Skin epidermis (tissue), 12 donors: ENCODE data around the gene TMEM109.

Source experiments
- H3K27ac ChIP-seq, 21 experiments: fragments of 200-600 bp; sonication (generic) in 11 of 21; one replicate each; pipeline ENCODE4 v1.5.0; 2020; ENCODE audit warnings: mild to moderate bottlenecking in 3 of 21, inconsistent platforms in 2 of 21, moderate library complexity in 2 of 21
- H3K4me3 ChIP-seq, 7 experiments: fragments of 200-600 bp; sonication (generic) in 2 of 7; one replicate each; pipeline ENCODE4 v1.5.0; 2020; ENCODE audit warnings: inconsistent platforms in 2 of 7, mild to moderate bottlenecking in 2 of 7, moderate library complexity in 1 of 7

Gene TMEM109

GRCh38 chr11:60922906-60923305 lies 8.9 kb downstream of the TMEM109 start:
- Histone ChIP-seq H3K4me3 (no peak overlapping the region), H3K27ac (no peak overlapping the region)

GRCh38 chr11:60923326-60923725 lies 9.4 kb downstream of the TMEM109 start:
- H3K27ac ChIP-seq, result no peak overlapping the region
- no peak overlapping the region for H3K4me3 ChIP-seq

DNA sequence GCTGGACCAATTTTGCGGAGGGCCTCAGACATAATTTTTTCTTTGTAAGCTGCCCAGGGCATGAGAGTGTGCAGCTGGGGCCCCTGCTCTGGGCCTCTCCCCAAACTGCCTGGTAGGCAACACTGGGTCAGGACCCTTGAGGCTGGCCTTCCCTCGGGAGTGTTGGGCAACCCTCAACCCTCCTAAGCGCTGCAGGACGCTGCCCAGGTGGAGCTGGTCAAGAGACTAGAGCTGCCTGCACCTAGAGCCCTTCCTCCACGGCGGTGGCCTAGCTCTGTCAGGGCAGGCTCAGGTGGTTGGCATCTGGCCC lies 9.8 kb downstream of the TMEM109 start:
- Histone ChIP-seq H3K4me3 (peak overlapping the region in 4 of 7 experiments; percentile 48 to 76 (median 68)), H3K27ac (peak overlapping the region in 1 of 21 experiments; percentile 88)

DNA sequence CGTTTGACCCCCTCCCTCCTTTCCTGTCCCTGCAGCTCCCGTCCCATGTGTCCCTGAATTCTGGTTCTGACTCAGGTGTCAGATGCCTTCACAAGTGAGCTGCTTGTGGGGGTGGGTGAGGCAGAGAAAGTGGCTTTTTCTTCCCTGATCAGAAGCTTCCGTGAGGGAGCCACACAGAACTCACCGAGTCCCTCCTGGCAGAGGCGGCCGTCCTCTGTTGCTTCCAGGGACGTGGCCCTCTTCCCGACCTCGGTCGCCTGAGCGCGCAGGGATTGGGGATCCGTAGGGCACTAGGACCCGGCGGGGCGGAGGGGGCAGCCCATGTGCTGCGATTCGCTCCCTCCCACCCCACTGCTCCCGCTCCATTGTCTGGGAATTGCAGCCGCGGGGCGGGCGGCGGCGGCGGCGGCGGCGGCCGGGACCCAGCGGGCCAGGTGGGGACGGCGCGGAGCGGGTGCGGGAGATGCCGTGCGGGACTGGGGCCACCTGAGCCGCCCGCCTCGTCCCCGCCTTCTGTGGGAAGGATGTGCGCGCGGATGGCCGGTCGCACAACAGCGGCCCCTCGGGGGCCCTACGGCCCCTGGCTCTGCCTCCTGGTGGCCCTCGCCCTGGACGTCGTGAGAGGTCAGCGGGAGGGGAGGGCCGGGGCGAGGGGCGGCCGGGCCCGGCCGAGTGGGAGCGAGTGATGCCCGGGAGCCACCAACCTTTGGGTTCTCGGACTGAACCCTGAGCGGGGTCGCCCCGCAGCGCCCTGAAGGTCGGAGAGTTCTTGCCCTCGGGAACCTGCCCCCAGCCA lies 10.3 kb downstream of the TMEM109 start, which contains the start of gene TMEM132A:
Gene TMEM132A (plus strand): TSS at position 351 of the 796 bp plus-strand sequence. CDS start 174 bp downstream, at position 525.
- Histone ChIP-seq H3K27ac (peak within 1 kb of the TSS in 12 of 21 experiments; percentile 1 to 88 (median 59)), H3K4me3 (peak within 1 kb of the TSS; percentile 46 to 76 (median 65))

GRCh38 chr11:60924906-60925853 lies 11.2 kb downstream of the TMEM109 start:
- H3K27ac ChIP-seq, result peak overlapping the region in 10 of 21 experiments; percentile 10 to 88 (median 63)
- peak overlapping the region; percentile 46 to 76 (median 65) for H3K4me3 ChIP-seq

DNA sequence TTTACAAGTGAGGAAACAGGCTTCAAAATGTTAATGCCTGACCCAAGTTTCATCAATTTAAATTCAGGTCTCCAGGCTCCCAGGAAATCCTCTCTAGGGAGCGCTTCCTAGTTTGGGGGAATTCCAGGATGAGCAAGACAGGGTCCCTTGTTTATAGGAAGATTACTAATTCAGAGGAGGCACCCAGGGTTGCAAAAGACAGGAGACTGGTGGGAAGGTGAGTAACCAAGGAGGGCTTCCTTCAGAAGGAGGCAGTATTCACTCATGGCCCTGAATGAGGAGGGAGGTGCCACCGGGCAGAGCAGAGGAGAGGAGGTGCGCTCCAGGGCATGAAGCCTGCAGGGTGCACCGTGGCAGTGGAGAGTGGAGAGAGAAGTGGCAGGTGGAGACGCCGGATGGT lies 11.9 kb downstream of the TMEM109 start:
- H3K27ac ChIP-seq, result no peak overlapping the region
- peak overlapping the region in 1 of 7 experiments; percentile 76 for H3K4me3 ChIP-seq

DNA sequence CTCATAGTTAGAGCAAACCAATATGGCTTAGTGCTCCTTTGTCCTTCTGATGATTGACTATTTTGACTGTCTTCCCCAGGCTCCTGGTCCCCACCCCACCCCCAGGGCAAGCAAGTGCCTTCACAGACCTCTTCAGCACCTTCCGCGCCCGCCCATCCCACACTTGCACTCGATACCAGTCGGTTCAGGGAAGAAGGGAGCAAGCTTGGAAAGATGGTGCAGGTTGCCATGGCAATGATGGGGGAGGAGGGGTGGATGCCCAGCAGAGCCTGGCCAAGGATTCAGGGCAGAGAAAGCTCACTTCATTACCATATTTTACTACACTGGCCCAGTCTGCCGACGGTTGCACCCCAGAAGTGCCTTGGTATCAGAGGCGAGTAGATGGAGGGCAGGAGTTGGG lies 12.5 kb downstream of the TMEM109 start:
- Histone ChIP-seq H3K4me3 (no peak overlapping the region), H3K27ac (no peak overlapping the region)

DNA sequence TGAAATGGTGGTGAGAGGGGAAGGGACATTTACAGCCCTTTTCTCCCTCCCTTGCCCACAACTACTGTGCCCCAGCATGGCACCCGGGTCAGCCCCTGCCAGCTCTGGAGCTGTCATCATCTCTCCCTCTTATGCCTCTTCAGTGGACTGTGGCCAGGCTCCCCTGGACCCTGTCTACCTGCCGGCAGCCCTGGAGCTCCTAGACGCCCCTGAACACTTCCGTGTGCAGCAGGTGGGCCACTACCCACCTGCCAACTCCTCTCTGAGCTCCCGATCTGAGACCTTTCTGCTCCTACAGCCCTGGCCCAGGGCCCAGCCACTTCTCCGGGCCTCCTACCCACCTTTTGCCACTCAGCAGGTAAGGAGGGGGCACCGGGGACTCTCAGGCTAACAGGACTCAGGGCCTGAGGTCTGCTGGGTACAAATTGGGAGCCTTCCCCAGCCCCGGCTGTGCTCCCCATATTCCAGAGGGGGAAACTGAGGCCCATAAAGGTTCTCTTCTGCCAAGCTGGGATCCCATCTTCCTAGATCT lies 13.2 kb downstream of the TMEM109 start:
- Histone ChIP-seq H3K4me3 (no peak overlapping the region), H3K27ac (no peak overlapping the region)

DNA sequence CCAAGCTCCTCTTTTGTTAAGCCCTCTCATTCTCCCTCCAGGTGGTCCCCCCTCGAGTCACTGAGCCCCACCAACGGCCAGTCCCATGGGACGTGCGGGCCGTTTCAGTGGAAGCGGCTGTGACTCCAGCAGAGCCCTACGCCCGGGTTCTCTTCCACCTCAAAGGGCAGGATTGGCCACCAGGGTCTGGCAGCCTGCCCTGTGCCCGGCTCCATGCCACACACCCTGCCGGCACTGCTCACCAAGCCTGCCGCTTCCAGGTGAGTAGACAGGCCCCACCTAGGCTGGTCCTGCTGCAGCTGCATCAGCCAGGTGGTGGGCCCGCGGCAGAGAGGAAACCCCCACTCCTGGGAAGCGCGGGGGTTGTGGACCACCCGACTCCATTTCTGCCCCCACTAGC lies 13.6 kb downstream of the TMEM109 start:
- H3K27ac ChIP-seq, result no peak overlapping the region

DNA sequence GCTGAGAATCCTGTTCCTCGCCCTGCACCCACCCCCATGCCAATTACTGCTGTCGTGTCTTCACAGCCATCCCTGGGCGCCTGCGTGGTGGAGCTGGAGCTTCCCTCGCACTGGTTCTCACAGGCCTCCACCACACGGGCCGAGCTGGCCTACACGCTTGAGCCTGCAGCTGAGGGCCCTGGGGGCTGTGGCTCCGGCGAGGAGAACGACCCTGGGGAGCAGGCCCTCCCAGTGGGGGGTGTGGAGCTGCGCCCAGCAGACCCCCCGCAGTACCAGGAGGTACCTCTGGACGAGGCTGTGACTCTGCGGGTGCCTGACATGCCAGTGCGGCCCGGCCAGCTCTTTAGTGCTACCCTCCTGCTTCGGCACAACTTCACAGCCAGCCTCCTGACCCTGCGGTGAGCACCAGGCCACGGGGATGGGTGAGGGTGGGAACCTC lies 14.6 kb downstream of the TMEM109 start:
- H3K27ac ChIP-seq, result no peak overlapping the region
- H3K4me3 ChIP-seq, result no peak overlapping the region

More for the DNA sequence above, 13.6 kb downstream of the TMEM109 start:
- no peak overlapping the region for H3K4me3 ChIP-seq

DNA sequence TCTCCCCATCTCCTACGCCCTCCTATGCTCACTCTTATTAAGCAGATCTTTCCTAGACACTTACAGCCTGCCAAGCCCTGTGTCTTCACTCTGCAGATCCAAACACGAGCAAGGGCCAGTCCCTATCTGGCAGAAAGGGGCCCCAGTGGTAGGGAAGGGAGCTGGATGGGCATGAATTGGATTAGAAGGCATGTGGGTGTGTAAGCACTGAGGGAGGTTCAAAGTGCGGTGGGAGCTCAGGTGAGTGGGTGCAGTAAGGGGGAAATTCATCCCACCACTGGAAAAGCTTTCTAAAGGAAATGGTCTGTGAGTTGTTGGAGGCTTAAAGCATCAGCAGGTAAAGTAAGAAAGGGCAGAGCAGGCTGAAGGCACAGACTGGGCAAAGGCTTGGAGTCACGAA lies 15.8 kb downstream of the TMEM109 start:
- no peak overlapping the region for H3K4me3 ChIP-seq
- H3K27ac ChIP-seq, result no peak overlapping the region

DNA sequence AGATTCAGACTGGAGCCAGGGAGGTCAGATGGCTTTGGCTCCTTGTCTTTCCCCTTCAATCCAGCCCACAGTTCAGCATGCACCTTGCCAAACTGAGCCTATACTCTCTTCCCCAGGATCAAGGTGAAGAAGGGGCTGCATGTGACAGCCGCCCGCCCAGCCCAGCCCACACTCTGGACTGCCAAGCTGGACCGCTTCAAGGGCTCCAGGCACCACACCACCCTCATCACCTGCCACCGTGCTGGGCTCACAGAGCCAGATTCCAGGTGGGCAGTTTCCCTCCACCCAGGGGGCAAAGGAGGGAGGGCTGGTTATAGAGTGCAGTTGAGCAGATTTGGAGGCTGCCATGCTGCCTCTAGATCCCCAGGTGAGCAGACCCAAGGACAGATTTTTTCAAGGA lies 16.4 kb downstream of the TMEM109 start:
- H3K4me3 ChIP-seq, result no peak overlapping the region
- no peak overlapping the region for H3K27ac ChIP-seq

DNA sequence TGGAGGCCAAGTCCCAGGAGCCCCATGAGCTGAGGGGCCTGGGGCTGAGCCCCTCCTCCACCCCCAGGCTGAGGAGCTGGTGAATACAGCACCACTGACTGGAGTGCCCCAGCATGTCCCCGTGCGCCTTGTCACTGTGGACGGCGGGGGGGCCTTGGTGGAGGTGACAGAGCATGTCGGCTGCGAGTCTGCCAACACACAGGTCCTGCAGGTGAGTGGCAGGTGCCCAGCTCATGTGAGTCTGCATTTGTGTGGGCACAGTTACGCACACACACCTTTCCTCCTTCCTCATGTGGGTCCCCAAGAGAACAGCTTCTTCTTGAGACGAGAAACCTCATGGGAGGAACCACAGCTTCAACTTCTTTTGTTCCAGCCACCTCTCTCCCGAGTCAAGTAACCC lies 18.0 kb downstream of the TMEM109 start:
- no peak overlapping the region for H3K27ac ChIP-seq
- no peak overlapping the region for H3K4me3 ChIP-seq

DNA sequence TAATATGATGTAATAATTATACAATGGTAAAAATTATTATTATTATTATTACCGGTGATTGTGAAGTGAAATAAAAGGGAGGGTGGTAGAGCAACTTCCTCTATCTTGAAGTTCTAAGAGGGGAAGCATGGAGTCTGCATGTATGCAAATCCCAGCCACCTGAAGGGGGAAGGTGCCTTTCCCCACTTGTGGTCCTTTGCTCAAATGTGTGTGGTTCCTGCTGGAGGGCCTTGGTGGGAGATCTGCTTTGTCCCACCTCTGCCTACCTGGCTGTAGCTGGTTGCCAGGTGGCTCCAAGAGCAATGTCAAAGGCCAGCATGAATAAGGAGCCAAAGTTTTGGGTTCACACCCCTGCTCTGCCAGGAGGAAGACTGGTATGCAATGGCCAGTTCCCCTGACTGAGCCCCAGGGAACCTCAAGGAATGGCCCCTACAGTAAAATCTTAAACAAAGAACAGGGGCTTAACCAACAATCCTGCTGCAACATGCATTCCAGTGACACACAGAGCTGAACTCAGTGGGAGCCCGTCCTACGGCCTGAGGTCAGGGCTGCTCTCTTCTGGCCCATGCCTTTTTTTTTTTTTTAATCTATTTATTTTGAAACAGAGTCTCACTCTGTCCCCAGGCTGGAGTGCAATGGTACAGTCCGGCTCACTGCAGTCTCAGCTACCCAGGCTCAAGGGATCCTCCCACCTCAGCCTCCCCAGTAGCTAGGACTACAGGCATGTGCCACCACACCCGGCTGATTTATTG lies 18.8 kb downstream of the TMEM109 start:
- Histone ChIP-seq H3K4me3 (no peak overlapping the region), H3K27ac (no peak overlapping the region)

- H3K27ac ChIP-seq, result no peak overlapping the region
- no peak overlapping the region for H3K4me3 ChIP-seq
Measured at GRCh38 chr11:60933416-60934123, 19.6 kb downstream of the TMEM109 start.

DNA sequence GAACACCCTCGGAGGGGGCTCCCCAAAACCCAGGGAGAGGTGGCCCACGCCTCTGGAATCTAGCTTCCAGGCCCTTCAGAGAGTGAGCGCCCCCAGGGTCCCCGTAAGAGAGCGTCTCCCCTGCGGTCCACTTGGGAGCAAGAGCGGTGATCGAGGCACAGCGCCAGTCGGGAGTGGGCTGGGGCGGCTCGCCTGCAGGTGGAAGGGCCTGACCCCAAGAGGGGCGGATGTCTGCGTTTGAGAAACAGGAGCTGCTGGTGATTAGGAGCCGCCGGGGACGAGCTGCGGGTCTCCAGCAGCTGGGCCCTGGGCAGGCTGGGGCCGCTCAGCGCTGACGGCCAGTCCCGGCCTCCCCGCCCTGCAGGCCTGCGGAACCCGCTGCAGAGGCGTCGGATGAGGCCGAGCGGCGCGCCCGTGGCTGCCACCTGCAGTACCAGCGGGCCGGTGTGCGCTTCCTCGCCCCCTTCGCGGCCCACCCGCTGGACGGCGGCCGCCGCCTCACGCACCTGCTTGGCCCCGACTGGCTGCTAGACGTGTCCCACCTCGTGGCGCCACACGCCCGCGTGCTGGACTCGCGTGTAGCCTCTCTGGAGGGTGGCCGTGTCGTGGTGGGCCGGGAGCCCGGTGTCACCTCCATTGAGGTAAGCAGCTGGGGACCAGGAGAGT lies 20.3 kb downstream of the TMEM109 start:
- peak overlapping the region in 1 of 21 experiments; percentile 40 for H3K27ac ChIP-seq
- H3K4me3 ChIP-seq, result no peak overlapping the region

DNA sequence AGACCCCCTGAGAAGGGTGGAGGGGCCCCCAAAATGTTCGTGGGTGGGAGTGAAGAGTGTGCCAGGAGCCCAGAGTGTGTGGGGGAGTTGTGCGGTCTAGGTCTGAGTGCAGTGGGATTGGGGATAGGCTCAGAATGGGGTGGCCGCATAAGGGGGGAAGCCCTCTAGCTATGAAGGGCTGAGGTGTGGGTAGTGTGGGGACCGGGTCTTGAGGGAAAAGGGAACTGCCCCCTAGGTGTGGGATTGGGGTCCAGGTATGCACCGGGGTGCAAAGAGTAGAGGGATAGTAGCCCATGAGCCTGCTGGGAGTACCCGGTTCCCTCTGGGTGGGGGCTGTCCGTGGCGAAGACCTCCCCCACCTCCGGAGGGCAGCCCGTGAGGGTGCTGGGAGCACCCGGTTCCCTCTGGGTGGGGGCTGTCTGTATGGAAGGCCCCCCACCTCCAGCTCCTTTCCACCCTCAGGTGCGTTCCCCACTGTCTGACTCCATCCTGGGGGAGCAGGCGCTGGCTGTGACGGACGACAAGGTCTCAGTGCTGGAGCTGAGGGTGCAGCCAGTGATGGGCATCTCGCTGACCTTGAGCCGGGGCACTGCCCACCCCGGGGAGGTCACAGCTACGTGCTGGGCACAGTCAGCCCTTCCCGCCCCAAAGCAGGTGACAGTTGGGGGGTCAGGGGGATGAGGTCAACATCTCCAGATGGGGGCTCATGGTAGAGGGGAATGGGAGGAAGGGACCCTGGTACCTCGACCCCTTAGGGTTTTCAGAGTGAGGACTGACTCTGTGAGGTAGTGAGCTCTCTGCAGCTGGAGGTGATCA lies 21.0 kb downstream of the TMEM109 start:
- H3K4me3 ChIP-seq, result no peak overlapping the region
- H3K27ac ChIP-seq, result no peak overlapping the region
